ENCODE measurements around the gene TGFB1I1. TPM values are rescaled to one million over a fixed set of nuclear protein-coding genes. Genes with fewer than 3 reads are reported as not detected.
A peak's percentile ranks its signal among the peaks of the same experiment; 100 is the strongest.

Gene TGFB1I1
- total RNA-seq, 1 donor, result 121 TPM

DNA sequence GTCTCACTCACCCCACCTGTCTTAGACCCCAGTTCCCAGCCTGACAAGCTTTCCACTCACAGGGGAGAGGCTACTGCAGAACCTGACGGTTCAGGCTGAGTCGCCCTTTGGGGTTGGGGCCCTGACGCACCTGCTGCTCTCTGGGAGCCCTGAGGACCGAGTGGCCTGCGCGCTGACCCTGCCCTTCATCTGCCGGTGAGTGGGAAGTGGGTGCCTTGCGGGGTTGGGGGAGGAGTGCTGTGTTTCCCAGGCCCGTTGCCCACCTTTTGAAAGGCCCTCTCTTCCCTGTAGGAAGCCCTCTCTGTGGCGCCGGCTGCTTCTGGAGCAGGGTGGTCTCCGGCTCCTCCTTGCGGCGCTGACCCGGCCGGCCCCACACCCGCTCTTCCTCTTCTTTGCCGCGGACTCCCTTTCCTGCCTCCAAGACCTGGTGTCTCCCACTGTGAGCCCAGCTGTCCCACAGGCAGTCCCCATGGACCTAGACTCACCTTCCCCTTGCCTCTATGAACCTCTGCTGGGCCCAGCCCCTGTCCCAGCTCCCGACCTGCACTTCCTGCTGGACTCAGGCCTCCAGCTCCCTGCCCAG lies 6.1 kb upstream of the TGFB1I1 start:
- no peak for DNase-seq (ENCODE audit: low read depth)
- TF ChIP-seq, protein P1, sequence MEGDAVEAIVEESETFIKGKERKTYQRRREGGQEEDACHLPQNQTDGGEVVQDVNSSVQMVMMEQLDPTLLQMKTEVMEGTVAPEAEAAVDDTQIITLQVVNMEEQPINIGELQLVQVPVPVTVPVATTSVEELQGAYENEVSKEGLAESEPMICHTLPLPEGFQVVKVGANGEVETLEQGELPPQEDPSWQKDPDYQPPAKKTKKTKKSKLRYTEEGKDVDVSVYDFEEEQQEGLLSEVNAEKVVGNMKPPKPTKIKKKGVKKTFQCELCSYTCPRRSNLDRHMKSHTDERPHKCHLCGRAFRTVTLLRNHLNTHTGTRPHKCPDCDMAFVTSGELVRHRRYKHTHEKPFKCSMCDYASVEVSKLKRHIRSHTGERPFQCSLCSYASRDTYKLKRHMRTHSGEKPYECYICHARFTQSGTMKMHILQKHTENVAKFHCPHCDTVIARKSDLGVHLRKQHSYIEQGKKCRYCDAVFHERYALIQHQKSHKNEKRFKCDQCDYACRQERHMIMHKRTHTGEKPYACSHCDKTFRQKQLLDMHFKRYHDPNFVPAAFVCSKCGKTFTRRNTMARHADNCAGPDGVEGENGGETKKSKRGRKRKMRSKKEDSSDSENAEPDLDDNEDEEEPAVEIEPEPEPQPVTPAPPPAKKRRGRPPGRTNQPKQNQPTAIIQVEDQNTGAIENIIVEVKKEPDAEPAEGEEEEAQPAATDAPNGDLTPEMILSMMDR (IDR thresholded peaks at IDR 0.05; ENCODE audit: insufficient read depth, low read depth, low read length), result no peak
- H3K4me3 ChIP-seq (ENCODE audit: low read depth, low read length), result no peak overlapping the region

DNA sequence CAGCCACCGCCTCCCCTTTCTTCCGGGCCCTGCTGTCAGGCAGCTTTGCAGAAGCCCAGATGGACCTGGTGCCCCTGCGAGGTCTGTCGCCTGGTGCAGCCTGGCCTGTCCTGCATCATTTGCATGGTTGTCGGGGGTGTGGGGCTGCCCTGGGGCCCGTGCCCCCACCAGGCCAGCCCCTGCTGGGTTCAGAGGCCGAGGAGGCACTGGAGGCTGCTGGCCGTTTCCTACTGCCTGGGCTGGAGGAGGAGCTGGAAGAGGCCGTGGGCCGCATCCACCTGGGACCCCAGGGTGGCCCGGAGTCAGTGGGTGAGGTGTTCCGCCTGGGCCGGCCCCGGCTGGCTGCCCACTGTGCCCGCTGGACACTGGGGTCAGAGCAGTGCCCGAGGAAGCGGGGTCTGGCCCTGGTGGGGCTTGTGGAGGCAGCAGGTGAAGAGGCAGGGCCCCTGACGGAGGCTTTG lies 5.5 kb upstream of the TGFB1I1 start:
- TF ChIP-seq, protein P1 (IDR thresholded peaks at IDR 0.05; ENCODE audit: insufficient read depth, low read depth, low read length), result no peak
- DNase-seq (ENCODE audit: low read depth), result no peak
- H3K4me3 ChIP-seq (ENCODE audit: low read depth, low read length), result no peak overlapping the region

DNA sequence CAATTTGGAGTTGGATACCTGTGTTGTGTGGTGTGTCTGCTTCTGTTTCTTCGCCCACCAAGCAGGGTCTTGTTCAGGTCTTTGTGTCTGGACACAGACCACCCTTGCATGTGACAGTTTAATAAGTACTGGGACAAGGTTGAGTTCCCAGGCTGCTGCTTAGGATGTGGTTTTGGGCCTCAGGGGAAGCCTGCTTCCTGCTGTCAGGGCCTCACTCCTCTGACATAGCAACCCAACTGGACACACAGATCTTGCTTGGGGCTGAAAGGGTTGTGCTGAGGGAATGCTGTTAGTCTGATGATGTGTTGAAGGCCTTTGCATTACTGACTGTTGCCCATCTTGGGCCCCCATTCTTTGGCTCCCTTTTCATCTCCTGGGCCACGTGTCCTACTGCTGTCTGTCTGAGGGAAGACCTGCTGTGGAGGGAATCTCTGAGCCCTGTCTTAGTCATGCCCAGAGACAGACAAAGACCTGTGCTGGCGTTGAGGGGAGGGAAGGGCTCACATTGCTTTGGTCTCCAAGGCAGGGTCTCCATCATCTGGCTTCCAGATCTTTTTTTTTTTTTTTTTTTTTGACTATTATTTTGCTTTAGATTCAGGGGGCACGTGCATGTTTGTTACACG lies 4.7 kb upstream of the TGFB1I1 start:
- DNase-seq (ENCODE audit: low read depth), result no peak

DNA sequence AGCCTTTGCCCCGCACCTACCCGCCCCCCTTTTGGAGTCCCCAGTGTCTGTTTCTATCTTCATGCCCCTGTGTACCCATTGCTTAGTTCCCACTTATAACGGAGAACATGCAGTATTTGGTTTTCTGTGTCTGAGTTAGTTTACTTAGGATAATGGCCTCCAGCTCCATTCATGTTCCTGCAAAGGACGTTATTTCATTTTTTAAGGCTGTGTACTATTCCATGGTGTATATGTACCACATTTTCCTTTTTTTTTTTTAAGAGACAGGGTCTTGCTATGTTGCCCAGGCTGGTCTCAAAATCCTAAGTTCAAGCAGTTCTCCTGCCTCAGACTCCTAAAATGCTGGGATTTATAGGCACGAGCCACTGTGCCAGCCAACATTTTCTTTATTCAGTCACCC lies 4.1 kb upstream of the TGFB1I1 start:
- no peak overlapping the region for H3K4me3 ChIP-seq (ENCODE audit: low read depth, low read length)
- DNase-seq (ENCODE audit: low read depth), result no peak
- TF ChIP-seq, protein P1 (IDR thresholded peaks at IDR 0.05; ENCODE audit: insufficient read depth, low read depth, low read length), result no peak

More for the DNA sequence above, 4.7 kb upstream of the TGFB1I1 start:
- H3K4me3 ChIP-seq (ENCODE audit: low read depth, low read length), result no peak overlapping the region
- TF ChIP-seq, protein P1 (IDR thresholded peaks at IDR 0.05; ENCODE audit: insufficient read depth, low read depth, low read length), result no peak

DNA sequence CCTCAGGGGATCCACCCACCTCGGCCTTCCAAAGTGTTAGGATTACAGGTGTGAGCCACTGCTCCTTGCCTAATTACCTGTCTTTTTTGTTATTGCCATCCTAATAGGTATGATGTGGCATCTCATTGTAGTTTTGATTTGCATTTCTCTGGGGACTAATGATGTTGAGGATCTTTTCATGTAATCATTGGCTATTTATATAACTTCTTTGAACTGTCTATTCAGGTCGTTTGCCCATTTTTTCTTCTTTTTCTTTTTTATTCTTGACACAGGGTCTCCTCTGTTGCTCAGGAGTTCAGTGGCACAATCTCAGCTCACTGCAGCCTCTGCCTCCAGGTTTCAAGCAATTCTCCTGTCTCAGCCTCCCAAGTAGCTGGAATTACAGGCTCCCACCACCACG lies 1.3 kb upstream of the TGFB1I1 start:
- no peak for DNase-seq (ENCODE audit: low read depth)
- TF ChIP-seq, protein P1 (IDR thresholded peaks at IDR 0.05; ENCODE audit: insufficient read depth, low read depth, low read length), result no peak
- H3K4me3 ChIP-seq (ENCODE audit: low read depth, low read length), result peak overlapping the region; percentile 90

DNA sequence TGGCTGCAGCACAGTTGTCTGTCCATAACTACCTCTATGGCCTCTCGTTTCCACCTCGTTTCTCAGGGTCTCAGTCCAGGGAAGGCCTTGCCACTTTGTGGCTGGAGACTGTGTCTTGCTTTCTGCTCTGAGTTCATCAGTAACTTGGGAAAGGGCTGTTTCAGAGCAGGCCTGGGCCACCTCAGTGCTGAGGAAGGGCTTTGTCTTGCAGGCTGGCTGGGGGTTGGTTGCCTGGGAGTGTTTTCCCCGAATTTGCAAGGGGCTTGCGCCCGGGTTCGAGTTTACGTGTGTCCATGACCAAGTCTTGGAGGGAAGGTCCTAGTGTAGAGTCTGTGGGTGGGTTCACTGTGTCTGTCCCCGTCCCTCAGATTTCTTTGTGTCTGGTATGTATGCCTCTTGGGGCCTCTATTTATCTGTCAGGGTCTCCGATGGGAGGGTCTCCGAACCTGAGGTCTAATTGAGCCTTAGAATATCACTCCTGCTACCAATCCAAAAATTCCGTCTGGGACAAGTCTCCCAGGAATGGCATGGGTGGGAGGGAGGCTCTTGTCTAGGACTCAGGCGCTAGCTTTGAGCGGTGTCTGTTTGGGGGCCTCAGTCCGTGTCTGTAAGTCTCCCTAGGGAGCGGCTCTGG lies 594 bp upstream of the TGFB1I1 start:
- DNase-seq (ENCODE audit: low read depth), result no peak
- TF ChIP-seq, protein P1 (IDR thresholded peaks at IDR 0.05; ENCODE audit: insufficient read depth, low read depth, low read length), result no peak
- H3K4me3 ChIP-seq (ENCODE audit: low read depth, low read length), result peak overlapping the region; percentile 90

All from fibroblast of villous mesenchyme (primary cell).